ENCODE results near the gene DNPH1.

DNPH1 gene

GRCh38 chr6:43269273-43270007 lies 40.2 kb upstream of the DNPH1 start:
- CTCF ChIA-PET: interaction anchor here (0.6 to 2.0 kb wide), 6 partner anchors 28 to 238 kb away, joined by 3 to 9 read pairs (median 4); partner anchors contain the start of gene CRIP3
- peaks cover 93% of the 10 kb centered on the region for H3K27me3 Mint-ChIP-seq
- peak; percentile 61 for DNase-seq
- peaks cover 13% of the 10 kb centered on the region for H3K4me1 Mint-ChIP-seq
- no peaks in the 10 kb centered on the region for H3K36me3 Mint-ChIP-seq
- peak overlapping the region; percentile 64 for H3K4me3 Mint-ChIP-seq
- H3K9me3 Mint-ChIP-seq: no peaks in the 10 kb centered on the region
- H3K27ac Mint-ChIP-seq: no peak overlapping the region

DNA sequence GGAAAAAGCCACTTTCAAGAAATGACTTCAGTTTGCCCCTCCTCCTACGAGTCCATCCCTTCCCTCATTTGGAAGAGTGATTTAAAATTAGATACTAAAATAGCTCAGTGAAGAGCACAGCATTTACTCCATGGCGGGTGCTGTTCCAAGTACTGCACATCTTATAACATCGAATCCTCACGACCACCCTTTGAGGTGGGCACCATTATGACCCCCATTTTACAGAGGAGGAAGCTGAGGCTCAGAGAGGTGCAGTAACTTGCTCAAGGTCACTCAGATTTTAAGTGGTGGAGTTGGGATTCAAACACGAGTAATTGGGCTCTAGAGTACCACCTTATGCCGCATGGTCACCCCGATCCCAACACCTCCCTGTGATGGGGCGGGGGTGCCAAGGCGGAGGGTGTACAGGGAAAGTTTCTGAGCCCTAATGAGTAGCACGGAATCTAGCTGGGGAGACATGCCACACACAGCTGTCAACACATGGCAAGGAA lies 39.5 kb upstream of the DNPH1 start:
- CTCF ChIA-PET: interaction anchor here (0.6 to 2.0 kb wide), 6 partner anchors 28 to 239 kb away, joined by 3 to 9 read pairs (median 4); partner anchors contain the start of gene CRIP3
- no peaks in the 10 kb centered on the region for H3K9me3 Mint-ChIP-seq
- no peaks in the 10 kb centered on the region for H3K36me3 Mint-ChIP-seq
- peaks cover 90% of the 10 kb centered on the region for H3K27me3 Mint-ChIP-seq
- peaks cover 7% of the 10 kb centered on the region for H3K4me1 Mint-ChIP-seq
- H3K4me3 Mint-ChIP-seq: peak overlapping the region; percentile 64
- DNase-seq: no peak
- H3K27ac Mint-ChIP-seq: no peak overlapping the region

- CTCF ChIA-PET: interaction anchor here (1.0 to 2.0 kb wide), 4 partner anchors 88 to 239 kb away, joined by 3 to 9 read pairs (median 5); no protein-coding TSS in a partner anchor
- Mint-ChIP-seq H3K4me3 (no peak overlapping the region), H3K27ac (no peak overlapping the region), H3K27me3 (peaks cover 89% of the 10 kb centered on the region), H3K9me3 (no peaks in the 10 kb centered on the region), H3K36me3 (no peaks in the 10 kb centered on the region), H3K4me1 (peaks cover 5% of the 10 kb centered on the region)
- no peak for DNase-seq
Measured at GRCh38 chr6:43268355-43268700, 39.0 kb upstream of the DNPH1 start.

GRCh38 chr6:43267619-43268354 lies 38.5 kb upstream of the DNPH1 start:
- Mint-ChIP-seq H3K27ac (no peak overlapping the region), H3K4me3 (no peak overlapping the region)

DNA sequence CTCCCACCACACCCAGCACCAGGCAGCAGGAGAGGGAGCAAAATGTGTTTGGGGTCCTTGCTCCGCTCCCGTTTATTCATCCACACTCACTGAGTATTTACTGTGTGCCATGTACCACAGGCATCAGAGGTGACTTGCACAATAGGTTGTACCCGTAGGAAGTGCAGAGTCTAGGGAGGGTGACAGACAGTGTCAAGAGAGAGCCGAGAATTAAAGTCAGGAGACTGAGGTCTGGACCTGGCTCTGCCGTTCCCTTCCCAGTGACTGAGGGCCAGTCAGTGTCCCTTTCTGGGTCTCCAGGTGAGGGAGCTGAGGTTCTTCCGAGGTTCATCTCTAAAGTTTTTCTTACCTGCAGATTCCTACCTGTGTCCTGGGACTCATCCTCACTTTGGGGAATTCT lies 36.3 kb upstream of the DNPH1 start:
- CTCF ChIA-PET: interaction anchor here (1.2 to 4.7 kb wide), 4 partner anchors 35 to 241 kb away, joined by 3 to 36 read pairs (median 8); partner anchors contain the start of gene CRIP3
- DNase-seq: no peak
- Mint-ChIP-seq H3K4me1 (peaks cover 5% of the 10 kb centered on the region), H3K9me3 (no peaks in the 10 kb centered on the region), H3K27me3 (peaks cover 66% of the 10 kb centered on the region), H3K27ac (no peak overlapping the region), H3K4me3 (no peak overlapping the region), H3K36me3 (no peaks in the 10 kb centered on the region)

More at GRCh38 chr6:43267619-43268354, 38.5 kb upstream of the DNPH1 start:
- CTCF ChIA-PET: interaction anchor here (1.0 to 2.0 kb wide), 2 partner anchors 131 to 238 kb away, joined by 3 to 9 read pairs; no protein-coding TSS in a partner anchor
- no peak for DNase-seq
- Mint-ChIP-seq H3K9me3 (no peaks in the 10 kb centered on the region), H3K27me3 (peaks cover 86% of the 10 kb centered on the region), H3K36me3 (no peaks in the 10 kb centered on the region), H3K4me1 (peaks cover 5% of the 10 kb centered on the region)

GRCh38 chr6:43264599-43265145 lies 35.4 kb upstream of the DNPH1 start:
- no peaks in the 10 kb centered on the region for H3K36me3 Mint-ChIP-seq
- H3K4me3 Mint-ChIP-seq: no peak overlapping the region
- peaks cover 5% of the 10 kb centered on the region for H3K4me1 Mint-ChIP-seq
- no peaks in the 10 kb centered on the region for H3K9me3 Mint-ChIP-seq
- H3K27ac Mint-ChIP-seq: no peak overlapping the region
- no peak for DNase-seq
- CTCF ChIA-PET: interaction anchor here (1.2 to 4.7 kb wide), 3 partner anchors 34 to 242 kb away, joined by 3 to 36 read pairs (median 12); no protein-coding TSS in a partner anchor
- H3K27me3 Mint-ChIP-seq: peaks cover 66% of the 10 kb centered on the region

GRCh38 chr6:43263314-43264178 lies 34.3 kb upstream of the DNPH1 start:
- peaks cover 62% of the 10 kb centered on the region for H3K27me3 Mint-ChIP-seq
- H3K27ac Mint-ChIP-seq: no peak overlapping the region
- CTCF ChIA-PET: interaction anchor here (0.6 to 4.7 kb wide), 9 partner anchors 9 to 243 kb away, joined by 3 to 36 read pairs (median 4); no protein-coding TSS in a partner anchor
- DNase-seq: peak; percentile 87
- no peaks in the 10 kb centered on the region for H3K36me3 Mint-ChIP-seq
- no peaks in the 10 kb centered on the region for H3K4me1 Mint-ChIP-seq
- no peak overlapping the region for H3K4me3 Mint-ChIP-seq
- no peaks in the 10 kb centered on the region for H3K9me3 Mint-ChIP-seq

- Mint-ChIP-seq H3K4me3 (no peak overlapping the region), H3K27me3 (peaks cover 60% of the 10 kb centered on the region), H3K9me3 (no peaks in the 10 kb centered on the region), H3K27ac (no peak overlapping the region), H3K4me1 (no peaks in the 10 kb centered on the region), H3K36me3 (no peaks in the 10 kb centered on the region)
- DNase-seq: no peak
- CTCF ChIA-PET: interaction anchor here (0.7 to 4.7 kb wide), 7 partner anchors 9 to 247 kb away, joined by 3 to 36 read pairs (median 5); no protein-coding TSS in a partner anchor
Measured at GRCh38 chr6:43262780-43263313, 33.6 kb upstream of the DNPH1 start.

GRCh38 chr6:43262000-43262779 lies 32.9 kb upstream of the DNPH1 start:
- H3K27ac Mint-ChIP-seq: no peak overlapping the region
- no peaks in the 10 kb centered on the region for H3K4me1 Mint-ChIP-seq
- H3K27me3 Mint-ChIP-seq: peaks cover 60% of the 10 kb centered on the region
- CTCF ChIA-PET: interaction anchor here (0.7 to 4.7 kb wide), 8 partner anchors 19 to 247 kb away, joined by 3 to 36 read pairs (median 4); no protein-coding TSS in a partner anchor
- H3K9me3 Mint-ChIP-seq: no peaks in the 10 kb centered on the region
- no peak overlapping the region for H3K4me3 Mint-ChIP-seq
- no peaks in the 10 kb centered on the region for H3K36me3 Mint-ChIP-seq
- DNase-seq: no peak

DNA sequence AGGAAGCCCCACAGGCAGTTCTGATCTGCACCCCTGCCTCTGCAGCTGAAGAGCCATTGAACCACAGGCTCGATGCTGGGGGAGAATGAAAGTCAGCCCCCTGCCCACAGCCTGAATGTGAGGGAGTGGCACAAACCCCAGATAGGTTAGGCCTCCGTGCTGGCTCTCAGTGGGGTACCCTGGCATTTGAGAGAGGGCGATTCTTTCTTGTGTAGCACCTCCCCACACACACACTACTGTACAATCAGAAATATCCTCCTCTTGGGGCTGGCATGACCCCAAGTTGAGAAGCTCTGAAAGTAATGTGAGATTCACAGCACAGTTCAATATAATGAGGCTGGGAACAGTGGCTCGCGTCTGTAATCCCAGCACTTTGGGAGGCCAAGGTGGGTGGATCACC lies 31.9 kb upstream of the DNPH1 start:
- Mint-ChIP-seq H3K36me3 (no peaks in the 10 kb centered on the region), H3K4me3 (no peak overlapping the region), H3K4me1 (no peaks in the 10 kb centered on the region), H3K9me3 (no peaks in the 10 kb centered on the region), H3K27ac (no peak overlapping the region), H3K27me3 (peaks cover 57% of the 10 kb centered on the region)
- CTCF ChIA-PET: interaction anchor here (0.6 to 4.7 kb wide), 3 partner anchors 55 to 246 kb away, joined by 3 to 36 read pairs (median 3); no protein-coding TSS in a partner anchor
- no peak for DNase-seq

DNA sequence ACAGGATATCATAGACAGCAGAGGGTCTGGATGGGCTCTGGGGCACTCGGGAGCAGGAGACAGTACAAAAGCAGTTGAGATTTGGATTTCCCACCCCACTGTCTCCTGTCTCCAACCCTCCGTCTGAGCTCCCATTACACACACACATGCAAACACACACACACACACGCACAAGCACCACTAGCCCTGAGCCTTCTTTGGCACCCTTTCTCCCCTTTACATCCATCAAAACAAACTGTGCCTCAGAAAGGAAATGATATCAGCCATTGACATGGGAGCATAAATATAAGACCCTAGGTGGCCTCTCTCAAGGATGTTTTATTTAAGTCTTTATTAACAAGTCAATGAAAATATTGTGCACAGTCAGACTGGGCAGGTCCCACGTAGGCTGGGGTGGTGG lies 31.5 kb upstream of the DNPH1 start:
- Mint-ChIP-seq H3K4me1 (no peaks in the 10 kb centered on the region), H3K9me3 (no peaks in the 10 kb centered on the region), H3K4me3 (no peak overlapping the region), H3K27ac (no peak overlapping the region), H3K36me3 (no peaks in the 10 kb centered on the region), H3K27me3 (peaks cover 55% of the 10 kb centered on the region)
- DNase-seq: no peak
- CTCF ChIA-PET: no interaction called here

- CTCF ChIA-PET: no interaction called here
- no peak overlapping the region for H3K27ac Mint-ChIP-seq
- DNase-seq: no peak
- no peaks in the 10 kb centered on the region for H3K36me3 Mint-ChIP-seq
- H3K4me1 Mint-ChIP-seq: no peaks in the 10 kb centered on the region
- no peaks in the 10 kb centered on the region for H3K9me3 Mint-ChIP-seq
- H3K27me3 Mint-ChIP-seq: peaks cover 45% of the 10 kb centered on the region
- H3K4me3 Mint-ChIP-seq: no peak overlapping the region
Measured at GRCh38 chr6:43258807-43259686, 29.8 kb upstream of the DNPH1 start.
